ENCODE measurements around the gene NOTUM. TPM values are rescaled to one million over a fixed set of nuclear protein-coding genes. Genes with fewer than 3 reads are reported as not detected.

The NOTUM gene
- total RNA-seq, 1 experiment from 2014 or later, result not detected

DNA sequence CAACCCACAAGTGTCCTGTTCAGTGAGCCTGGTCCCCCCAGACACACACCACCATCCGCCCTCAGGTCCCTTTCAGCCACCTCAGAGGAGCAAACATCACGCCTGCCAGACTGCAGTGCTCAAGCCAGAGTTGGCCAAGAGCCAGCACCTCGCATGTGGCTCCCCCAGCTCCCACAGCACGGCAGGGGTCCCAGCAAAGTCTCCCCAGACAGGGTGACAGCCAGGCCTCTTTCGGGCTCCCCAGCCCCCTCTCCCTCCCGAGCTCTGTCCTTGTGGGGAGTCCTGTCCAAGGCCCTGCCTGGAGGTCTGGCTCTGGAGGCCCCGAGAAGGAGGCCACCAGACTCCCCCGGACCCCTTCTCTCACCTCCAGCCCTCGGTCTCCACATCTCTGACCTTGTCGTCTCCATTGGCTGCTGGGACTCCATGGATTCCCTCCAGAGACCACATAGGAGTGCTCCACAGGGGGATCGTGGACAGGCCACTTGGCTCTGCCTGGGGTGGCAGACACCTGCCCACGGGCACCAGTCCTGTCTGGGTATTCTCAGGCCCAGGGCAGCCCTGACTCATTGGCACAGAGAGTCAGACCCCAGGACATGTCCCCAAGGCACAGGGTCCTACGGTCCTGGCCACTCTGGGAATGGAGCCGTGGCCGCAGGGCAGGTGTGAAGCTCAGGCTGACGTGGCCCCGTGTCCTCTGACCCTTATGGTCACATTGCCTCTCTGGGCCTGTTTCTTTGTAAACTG lies 12.2 kb downstream of the NOTUM start:
- H4K20me1 ChIP-seq (ENCODE audit: low read length), result no peaks in the 10 kb centered on the region
- TF ChIP-seq, protein P1, sequence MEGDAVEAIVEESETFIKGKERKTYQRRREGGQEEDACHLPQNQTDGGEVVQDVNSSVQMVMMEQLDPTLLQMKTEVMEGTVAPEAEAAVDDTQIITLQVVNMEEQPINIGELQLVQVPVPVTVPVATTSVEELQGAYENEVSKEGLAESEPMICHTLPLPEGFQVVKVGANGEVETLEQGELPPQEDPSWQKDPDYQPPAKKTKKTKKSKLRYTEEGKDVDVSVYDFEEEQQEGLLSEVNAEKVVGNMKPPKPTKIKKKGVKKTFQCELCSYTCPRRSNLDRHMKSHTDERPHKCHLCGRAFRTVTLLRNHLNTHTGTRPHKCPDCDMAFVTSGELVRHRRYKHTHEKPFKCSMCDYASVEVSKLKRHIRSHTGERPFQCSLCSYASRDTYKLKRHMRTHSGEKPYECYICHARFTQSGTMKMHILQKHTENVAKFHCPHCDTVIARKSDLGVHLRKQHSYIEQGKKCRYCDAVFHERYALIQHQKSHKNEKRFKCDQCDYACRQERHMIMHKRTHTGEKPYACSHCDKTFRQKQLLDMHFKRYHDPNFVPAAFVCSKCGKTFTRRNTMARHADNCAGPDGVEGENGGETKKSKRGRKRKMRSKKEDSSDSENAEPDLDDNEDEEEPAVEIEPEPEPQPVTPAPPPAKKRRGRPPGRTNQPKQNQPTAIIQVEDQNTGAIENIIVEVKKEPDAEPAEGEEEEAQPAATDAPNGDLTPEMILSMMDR (conservative IDR thresholded peaks at IDR 0.05; ENCODE audit: low read depth, low read length), result no peak
- TF ChIP-seq EZH2 (IDR thresholded peaks at IDR 0.05; ENCODE audit: low read length, unreplicated experiment) (no peak), EZH2phosphoT487 (IDR thresholded peaks at IDR 0.05; ENCODE audit: borderline replicate concordance, low read length) (no peak)
- H3K4me3 ChIP-seq (ENCODE audit: low read length), result no peak overlapping the region
- no peak overlapping the region for H2AFZ ChIP-seq (ENCODE audit: low read length)
- no peak overlapping the region for H3K27ac ChIP-seq (ENCODE audit: low read length)
- H3K9ac ChIP-seq (ENCODE audit: low read length), result no peak overlapping the region
- H3K9me3 ChIP-seq (ENCODE audit: low read length), result no peaks in the 10 kb centered on the region
- BruUV-seq (replicated peaks), result no TSS peak
- H3K9me2 ChIP-seq (replicated peaks; ENCODE audit: low read length), result no peaks in the 10 kb centered on the region
- intact Hi-C loops (cut with micrococcal nuclease), result no loop called here
- no peaks in the 10 kb centered on the region for H3F3A ChIP-seq (ENCODE audit: low read length, unreplicated experiment)
- H3K4me1 ChIP-seq (ENCODE audit: insufficient read depth, low read length), result no peaks in the 10 kb centered on the region
- no peak for DNase-seq
- POLR2A ChIA-PET (ENCODE audit: unreplicated experiment), result no interaction called here
- H3K79me2 ChIP-seq (ENCODE audit: low read length), result no peaks in the 10 kb centered on the region
- H3K27me3 ChIP-seq (ENCODE audit: low read length), result no peaks in the 10 kb centered on the region
- ATAC-seq, result no peak
- CTCF ChIA-PET, result no interaction called here
- no peak overlapping the region for H3K4me2 ChIP-seq (ENCODE audit: low read length)
- no peaks in the 10 kb centered on the region for H3K36me3 ChIP-seq (ENCODE audit: low read depth, low read length)

- Histone ChIP-seq H3K36me3 (ENCODE audit: low read depth, low read length) (no peaks in the 10 kb centered on the region), H3K9ac (ENCODE audit: low read length) (no peak within 1 kb of the TSS), H3F3A (ENCODE audit: low read length, unreplicated experiment) (no peaks in the 10 kb centered on the region), H3K9me2 (replicated peaks; ENCODE audit: low read length) (no peaks in the 10 kb centered on the region), H3K79me2 (ENCODE audit: low read length) (no peaks in the 10 kb centered on the region), H2AFZ (ENCODE audit: low read length) (no peak within 1 kb of the TSS), H3K4me1 (ENCODE audit: insufficient read depth, low read length) (no peaks in the 10 kb centered on the region), H3K27me3 (ENCODE audit: low read length) (no peaks in the 10 kb centered on the region), H3K4me3 (ENCODE audit: low read length) (no peak within 1 kb of the TSS), H3K4me2 (ENCODE audit: low read length) (no peak within 1 kb of the TSS), H3K9me3 (ENCODE audit: low read length) (no peaks in the 10 kb centered on the region), H3K27ac (ENCODE audit: low read length) (no peak within 1 kb of the TSS), H4K20me1 (ENCODE audit: low read length) (no peaks in the 10 kb centered on the region)
- intact Hi-C loops (cut with micrococcal nuclease), result no loop called here
- ChIA-PET CTCF (no interaction called here), POLR2A (ENCODE audit: unreplicated experiment) (no interaction called here)
- TF ChIP-seq, protein P1 (conservative IDR thresholded peaks at IDR 0.05; ENCODE audit: low read depth, low read length), result no peak
- TF ChIP-seq EZH2phosphoT487 (IDR thresholded peaks at IDR 0.05; ENCODE audit: borderline replicate concordance, low read length) (no peak), EZH2 (IDR thresholded peaks at IDR 0.05; ENCODE audit: low read length, unreplicated experiment) (no peak)
- DNase-seq (no peak), ATAC-seq (no peak)
- BruUV-seq (replicated peaks), result no TSS peak
These were observed 13.8 kb downstream of the NOTUM start, which contains the start of gene MYADML2 for GRCh38 chr17:81947189-81947588. MYADML2 (minus strand) TSS chr17:81947233; CDS start chr17:81941741, 5,492 bp downstream.

DNA sequence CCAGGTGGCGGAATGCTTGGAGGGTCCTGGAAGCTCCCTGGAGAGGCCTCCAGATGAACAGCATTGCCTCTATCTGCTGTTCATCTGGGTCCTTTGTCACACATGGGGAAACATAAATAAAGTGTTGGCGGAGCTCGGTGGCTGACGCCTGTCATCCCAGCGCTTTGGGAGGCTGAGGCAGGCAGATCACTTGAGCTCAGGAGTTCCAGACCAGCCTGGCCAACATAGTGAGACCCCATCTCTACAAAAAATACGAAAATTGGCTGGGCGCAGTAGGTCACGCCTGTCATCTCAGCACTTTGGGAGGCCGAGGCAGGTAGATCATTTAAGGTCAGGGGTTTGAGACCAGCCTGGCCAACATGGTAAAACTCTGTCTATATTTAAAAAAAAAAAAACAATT lies 16.1 kb downstream of the NOTUM start:
- no TSS peak for BruUV-seq (replicated peaks)
- no peaks in the 10 kb centered on the region for H3K27me3 ChIP-seq (ENCODE audit: low read length)
- H3K4me1 ChIP-seq (ENCODE audit: insufficient read depth, low read length), result no peaks in the 10 kb centered on the region
- ChIA-PET POLR2A (ENCODE audit: unreplicated experiment) (no interaction called here), CTCF (no interaction called here)
- TF ChIP-seq, protein P1 (conservative IDR thresholded peaks at IDR 0.05; ENCODE audit: low read depth, low read length), result no peak
- TF ChIP-seq EZH2phosphoT487 (IDR thresholded peaks at IDR 0.05; ENCODE audit: borderline replicate concordance, low read length), result no peak
- TF ChIP-seq EZH2 (IDR thresholded peaks at IDR 0.05; ENCODE audit: low read length, unreplicated experiment), result no peak
- intact Hi-C loops (cut with micrococcal nuclease), result no loop called here
- H3K4me3 ChIP-seq (ENCODE audit: low read length), result no peak overlapping the region
- no peak overlapping the region for H3K9ac ChIP-seq (ENCODE audit: low read length)
- DNase-seq (no peak), ATAC-seq (no peak)
- H3K36me3 ChIP-seq (ENCODE audit: low read depth, low read length), result no peaks in the 10 kb centered on the region
- H3K27ac ChIP-seq (ENCODE audit: low read length), result no peak overlapping the region
- H3K4me2 ChIP-seq (ENCODE audit: low read length), result no peak overlapping the region
- no peaks in the 10 kb centered on the region for H3F3A ChIP-seq (ENCODE audit: low read length, unreplicated experiment)
- no peak overlapping the region for H2AFZ ChIP-seq (ENCODE audit: low read length)
- no peaks in the 10 kb centered on the region for H3K79me2 ChIP-seq (ENCODE audit: low read length)
- no peaks in the 10 kb centered on the region for H4K20me1 ChIP-seq (ENCODE audit: low read length)
- no peaks in the 10 kb centered on the region for H3K9me3 ChIP-seq (ENCODE audit: low read length)
- no peaks in the 10 kb centered on the region for H3K9me2 ChIP-seq (replicated peaks; ENCODE audit: low read length)
